Fibroblast of skin of abdomen (primary cell): Measurements from ENCODE around the gene FRMD6.
"Not testable (repeated sequence)": the region's sequence is repeated elsewhere in the genome, so short reads cannot be mapped to it uniquely, and the experiment has no call there.

Source experiments
- DNase-seq: peaks from one replicate; pipeline ENCODE4 v3.0.0-alpha.2; 2013

The FRMD6 gene

DNA sequence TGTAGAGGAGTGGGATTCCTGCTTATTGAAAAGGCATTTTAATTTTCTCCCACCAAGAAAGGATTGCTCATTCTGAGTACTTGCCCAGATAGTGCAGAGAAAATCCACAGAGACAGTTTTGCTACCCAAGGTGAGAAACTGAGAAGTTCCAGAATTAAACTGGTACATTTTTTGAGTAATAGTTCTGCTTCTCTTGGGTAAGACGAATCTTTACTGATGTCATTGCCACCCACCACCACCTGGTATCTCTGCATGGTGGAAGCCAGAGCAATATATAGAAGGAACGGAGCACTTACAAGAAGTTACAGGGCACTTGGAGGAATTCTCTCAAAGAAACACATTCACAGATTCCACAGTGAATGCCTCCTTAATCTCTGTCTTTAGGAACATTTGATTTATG, 20.7 kb upstream of the FRMD6 start:
- DNase-seq: no peak

DNA sequence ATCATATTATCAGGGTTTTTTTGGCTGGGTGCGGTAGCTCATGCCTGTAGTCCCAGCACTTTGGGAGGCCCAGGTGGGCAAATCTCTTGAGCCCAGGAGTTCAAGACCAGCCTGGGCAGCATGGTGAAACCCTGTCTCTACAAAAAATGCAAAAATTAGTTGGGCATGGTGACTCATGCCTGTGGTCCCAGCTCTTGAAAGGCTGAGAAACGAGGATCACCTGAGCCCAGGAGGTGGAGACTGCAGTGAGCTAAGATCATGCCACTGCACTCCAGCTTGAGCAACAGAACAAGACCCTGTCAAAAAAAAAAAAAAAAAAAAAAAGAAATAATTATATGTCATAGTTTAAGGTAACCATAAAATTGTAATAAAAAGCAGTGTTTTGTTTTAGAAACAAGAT, 18.4 kb upstream of the FRMD6 start:
- DNase-seq: not testable (repeated sequence)

DNA sequence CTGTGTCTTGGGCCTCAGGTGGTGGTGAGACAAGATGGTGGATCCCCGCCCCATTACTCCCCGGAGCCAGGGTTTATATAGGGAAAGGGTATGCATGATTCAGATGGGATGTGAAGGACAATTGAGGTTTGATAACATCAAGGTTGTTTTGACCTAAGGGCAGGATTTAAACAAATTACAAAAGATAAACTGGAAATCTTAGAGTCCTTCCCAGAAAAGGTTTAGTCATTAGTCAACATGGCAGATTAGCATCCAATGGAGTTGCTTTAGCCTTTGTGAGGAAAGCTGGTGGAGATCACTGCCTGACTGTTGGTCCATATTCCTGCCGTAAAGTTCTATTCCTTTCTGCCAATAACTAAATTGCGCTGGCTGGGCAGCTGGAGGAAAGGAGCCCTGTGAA, 15.6 kb upstream of the FRMD6 start:
- no peak for DNase-seq

DNA sequence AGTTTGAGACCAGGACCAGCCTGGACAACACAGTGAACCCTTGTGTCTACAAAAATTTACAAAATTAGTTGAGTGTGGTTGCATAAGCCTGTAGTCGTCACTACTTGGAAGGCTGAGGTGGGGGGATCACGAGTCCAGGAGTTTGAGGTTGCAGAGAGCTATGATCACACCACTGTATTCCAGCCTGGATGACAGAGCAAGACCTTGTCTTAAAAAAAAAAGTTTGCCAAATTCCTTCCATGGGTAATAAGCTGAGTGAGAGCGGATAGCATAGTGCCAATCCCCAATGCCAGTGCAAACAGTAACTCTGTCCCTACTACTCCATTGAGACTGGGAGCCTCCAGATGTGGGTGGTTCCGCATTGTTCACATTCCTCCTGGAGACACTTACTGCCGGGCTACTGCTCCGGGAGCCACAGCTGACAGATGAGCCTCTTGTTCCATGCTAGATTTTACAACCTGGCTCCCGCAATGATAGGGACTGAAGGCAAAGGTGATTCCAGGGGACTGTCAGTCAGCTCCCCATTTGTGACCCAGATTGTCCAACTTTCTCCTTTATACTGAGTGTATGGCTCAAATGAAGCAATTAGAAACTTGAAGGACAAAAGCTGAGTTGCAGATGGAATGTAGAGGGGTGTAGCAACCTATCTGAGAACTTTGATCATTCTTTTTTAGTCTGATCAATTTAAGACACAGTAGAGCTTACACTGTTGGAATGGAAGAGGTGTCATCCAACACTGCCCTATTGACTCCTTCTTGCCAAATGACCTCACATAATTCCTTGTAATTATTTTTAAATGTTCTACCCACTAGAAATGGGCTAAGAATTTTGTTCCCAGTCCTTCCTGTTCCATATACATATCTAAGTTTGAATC, 13.4 kb upstream of the FRMD6 start:
- peak; percentile 53 for DNase-seq

DNA sequence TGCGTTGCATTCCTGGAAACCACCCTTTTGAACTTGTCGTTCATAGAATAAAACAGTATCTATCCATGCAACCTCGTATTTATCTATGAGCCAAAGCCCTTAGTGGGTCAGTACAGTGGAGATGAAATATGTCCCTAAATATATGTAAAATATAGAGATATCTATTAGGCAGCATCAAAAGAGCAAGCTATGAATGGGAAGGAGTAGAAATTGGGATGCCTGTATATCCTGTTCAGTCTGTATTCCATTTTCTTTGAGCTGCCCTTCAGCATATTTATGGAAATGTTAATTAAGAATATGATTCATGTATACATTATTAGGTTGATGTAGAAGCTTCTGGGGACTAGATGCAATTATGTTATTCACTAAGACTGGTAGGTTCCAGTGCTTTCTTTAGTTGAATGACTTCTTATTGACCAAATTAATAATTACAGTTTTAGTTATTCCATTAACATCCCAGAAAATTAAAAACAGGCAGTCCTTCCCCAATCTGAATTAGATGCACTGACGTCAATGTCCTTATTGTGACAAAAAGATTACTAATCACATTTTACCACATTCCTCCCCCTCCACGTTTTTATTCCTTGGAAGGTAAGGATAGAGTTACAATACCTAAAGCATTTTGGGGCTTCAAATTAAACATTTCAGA, 11.9 kb upstream of the FRMD6 start:
- no peak for DNase-seq

DNA sequence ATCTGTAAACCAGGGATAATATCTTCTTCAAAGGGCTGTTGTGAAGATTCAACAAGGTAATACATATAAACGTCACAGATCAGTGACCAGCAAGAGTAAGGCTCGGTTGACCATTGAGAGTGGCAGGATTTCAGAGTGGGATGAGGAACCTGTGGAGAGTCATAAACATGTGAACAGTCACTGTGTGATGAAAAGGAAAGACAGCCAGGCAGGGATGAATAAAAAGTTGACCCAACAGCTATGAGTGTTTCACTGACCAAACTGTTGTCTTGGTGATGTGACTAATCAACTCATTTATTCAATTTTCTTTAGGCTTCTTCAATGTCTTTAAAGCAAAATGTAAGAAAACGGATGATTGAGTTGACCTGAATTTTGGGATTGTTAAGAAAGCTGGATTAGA, 8.6 kb upstream of the FRMD6 start:
- peak; percentile 81 for DNase-seq

DNA sequence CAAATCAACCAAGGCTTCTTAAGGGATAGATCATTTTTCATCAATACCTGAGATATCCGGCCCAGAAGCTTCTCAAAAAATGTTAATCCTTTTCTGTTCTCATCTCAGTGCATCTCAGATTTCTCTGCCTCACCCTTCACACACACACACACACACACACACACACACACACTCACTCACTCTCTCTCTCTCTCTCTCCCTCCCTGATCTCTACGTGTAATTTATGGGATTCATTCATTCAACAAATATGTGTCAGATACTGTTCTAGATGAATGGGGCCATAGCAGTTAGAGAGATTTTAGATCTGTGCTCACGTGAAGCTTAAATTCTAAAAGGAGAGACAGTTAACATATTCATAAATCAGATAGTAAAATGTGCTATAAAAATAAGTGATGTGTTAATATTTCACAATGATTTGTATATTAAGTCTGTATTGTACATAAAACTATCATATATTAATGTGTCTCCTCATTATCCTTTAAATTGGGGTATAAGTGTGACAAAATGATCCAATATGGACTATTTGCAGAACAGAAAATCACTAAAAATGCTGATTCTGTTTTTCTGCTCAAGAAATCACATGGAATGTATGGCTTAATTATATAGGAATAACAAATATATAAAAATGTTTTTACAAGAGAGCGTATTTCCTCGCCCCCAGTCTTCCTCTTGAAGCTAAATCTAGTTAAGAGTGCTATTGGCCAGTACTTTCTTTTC, 7.3 kb upstream of the FRMD6 start:
- peak; percentile 87 for DNase-seq

DNA sequence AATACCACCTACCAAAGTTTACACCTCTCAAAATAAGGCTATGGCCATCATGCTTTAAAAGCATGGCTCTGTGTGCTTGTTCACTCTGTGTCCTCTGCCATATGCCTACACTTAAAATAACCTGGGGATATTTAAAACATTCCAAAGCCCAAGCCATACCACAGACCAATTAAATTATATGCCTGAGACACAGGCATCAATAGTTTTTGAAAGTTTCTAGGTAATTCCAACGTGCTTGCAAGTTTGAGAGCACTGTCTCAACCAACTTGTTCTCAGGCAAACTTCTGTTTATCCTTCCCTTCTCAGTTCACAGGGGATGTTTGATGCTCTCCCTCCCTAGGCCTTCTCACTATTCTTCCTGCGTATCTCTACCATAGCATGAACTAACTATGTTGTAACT, 3.4 kb upstream of the FRMD6 start:
- no peak for DNase-seq

DNA sequence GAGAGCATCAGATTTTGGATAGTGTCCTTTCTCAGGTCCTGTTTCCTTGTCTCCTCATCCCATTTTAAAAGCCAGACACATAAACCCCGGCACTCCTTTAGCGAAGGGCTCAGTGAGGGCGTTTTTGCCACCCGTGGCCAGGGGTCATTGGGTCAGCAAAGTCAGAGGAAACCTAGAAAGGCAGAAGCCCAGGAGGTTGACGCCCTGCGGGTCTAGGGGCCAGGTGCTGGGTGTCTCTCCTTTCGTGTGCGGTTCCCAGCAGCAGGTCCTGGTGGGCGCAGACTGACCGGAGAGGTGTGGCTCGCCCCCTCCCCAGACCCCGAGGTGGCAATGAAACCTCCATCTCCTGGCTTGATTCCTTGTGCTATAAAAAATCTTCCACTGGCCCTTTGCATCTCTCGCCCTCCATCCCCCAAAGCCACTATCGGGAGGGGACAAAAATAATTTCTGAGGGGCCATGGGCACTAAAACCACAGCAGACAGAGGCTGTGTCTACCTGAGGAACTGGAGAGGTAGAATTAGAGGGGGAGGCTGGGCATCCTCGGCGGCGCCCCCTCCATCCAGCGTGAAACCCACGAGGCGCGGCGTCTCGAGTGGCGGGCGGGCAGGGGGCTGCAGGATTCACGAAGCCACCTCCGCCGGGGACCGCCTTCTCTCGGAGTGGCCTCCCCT, 858 bp upstream of the FRMD6 start:
- DNase-seq: no peak

DNA sequence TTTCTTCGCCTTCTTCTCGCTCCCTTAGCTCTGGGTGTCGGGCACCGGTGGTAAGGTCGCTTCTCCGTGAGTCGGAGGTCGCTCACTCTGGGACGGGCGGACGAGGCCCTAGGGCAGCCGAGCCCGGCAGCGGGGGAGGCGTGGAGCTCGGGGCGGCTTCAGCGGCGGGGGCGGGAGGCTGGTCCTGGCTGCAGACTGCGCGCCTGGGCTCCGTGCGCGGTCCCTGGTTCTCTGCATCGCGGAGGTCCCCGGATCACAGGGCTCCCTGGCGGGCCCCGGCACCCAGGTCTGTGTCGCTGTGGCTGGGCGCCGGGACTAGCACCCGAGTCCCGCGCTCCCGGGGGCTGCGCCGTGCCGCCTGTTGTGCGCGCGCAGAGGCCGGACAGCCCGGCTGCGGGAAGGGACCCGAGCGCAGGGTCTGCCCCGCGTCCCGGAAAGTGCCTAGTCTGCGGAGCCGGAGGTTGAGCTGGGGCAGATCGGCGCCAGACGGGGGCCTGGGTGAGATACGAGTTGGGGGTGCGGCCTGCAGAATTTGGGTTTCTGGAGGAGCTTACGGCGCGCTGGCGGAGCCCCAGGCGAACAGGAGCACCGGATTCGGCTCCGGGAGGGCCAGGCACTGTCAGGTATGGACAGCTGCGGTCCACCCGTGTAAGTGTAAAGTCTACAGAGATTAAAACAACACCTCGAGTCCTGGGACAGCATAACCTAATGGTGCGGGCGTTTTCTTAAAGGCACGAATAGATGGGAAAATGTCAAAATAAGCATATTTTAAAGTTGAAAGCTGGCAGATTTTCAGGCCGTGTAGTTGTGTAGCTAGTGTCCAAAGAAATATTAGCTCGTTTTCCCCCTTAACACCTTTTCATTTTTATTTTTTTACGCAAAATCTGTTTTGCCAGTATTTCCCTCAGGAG, 713 bp downstream of the FRMD6 start:
- DNase-seq: no peak

DNA sequence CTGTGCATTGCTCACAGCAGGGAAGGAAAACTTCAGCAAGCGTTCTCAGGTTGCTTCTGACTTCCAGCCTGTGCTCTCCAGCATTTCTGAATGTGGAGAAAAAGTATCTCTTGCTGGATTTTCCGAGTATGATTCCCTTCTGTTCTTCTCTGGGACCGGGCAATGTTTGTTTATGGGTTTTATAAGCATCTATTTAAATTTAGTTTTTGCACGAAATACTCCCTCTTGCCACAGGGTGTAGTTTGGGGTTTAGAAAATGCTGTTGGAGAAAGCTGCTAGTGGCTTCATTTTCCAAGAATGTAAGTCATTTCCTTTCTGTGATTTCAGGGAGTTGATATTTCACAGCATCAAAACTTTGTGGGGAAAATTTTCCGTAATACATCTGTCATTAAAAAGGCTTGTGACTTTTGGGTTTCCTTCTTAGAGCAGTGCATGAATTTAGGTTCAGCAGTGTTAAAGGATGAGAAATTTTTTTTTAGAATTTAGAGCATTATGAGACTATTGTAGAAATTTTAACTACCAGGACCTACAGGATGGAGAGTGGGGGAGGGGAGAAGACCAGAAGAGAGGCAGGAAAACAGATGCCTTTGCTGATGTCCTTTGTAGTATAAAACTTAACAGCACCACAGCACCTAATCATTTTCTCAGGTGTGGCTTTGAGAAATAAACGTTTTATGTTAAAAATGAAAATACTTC, 1.5 kb downstream of the FRMD6 start:
- peak; percentile 86 for DNase-seq

DNA sequence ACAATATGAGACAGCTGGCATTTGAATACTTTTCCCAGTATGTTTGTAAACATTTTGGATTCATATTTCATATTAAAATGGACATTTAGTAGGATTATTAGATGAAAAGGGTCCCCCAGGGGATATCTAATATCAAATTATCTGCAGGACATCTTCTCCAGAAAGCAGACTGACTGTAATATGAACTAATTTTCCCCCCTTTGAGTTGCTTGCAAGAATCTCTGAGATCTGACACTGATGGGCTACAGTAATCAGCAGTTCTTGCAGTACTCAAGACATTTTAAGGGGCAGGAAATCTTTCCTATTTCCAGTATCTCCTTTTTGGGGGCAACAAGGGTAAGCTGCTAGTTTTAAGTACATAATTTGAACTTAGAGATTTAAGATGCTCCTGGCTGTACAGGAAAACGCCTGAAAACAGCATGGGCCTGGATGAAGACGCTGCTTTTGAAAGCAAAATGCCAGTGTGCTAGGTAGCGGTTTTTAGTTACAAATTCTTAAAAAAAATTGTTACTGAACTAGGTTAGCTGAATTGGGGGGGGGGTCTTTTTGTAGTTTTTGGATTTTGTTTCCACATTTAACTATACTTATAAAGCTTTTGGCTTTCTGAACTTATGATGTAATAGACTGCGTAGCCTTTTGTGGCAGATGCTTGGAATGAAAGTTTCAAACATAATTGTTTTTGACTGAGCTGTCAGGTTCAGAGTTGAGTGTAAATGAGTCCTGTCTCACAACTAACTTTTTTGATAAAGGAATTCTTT, 2.2 kb downstream of the FRMD6 start:
- no peak for DNase-seq

DNA sequence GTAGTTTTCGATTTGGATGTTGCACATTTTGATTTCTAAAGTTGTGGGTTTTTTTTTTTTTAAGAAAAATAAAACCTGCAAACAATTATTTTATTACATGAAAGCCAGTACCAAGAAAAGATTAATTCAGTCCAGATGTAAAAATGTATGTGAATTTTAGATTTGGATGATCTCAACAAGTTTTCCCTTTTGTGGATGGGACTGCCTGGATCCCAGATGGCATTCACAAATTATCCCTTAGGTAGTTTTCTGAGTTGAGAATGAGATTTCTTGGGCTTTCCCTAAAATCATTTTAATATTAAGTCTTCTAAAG, 2.8 kb downstream of the FRMD6 start:
- DNase-seq: no peak

DNA sequence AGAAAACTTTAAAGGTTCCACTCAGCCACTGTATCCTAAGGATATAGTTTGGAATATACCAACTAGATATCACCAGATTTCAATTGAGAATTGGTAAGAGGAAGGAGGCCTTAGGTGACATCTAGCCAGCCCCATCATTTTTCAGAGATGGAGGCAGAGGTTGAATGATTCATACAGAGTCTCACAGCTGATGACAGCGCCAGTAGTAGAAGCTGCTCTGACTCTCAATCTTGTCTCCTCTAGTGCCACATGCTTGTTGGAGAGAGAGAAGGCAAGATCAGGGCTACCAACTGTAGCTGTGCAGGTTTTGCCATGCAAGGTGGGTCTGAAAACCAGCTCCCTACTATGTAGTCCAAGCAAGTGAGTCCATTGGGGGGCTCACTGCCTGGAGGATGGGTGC, 6.1 kb downstream of the FRMD6 start:
- peak; percentile 51 for DNase-seq

DNA sequence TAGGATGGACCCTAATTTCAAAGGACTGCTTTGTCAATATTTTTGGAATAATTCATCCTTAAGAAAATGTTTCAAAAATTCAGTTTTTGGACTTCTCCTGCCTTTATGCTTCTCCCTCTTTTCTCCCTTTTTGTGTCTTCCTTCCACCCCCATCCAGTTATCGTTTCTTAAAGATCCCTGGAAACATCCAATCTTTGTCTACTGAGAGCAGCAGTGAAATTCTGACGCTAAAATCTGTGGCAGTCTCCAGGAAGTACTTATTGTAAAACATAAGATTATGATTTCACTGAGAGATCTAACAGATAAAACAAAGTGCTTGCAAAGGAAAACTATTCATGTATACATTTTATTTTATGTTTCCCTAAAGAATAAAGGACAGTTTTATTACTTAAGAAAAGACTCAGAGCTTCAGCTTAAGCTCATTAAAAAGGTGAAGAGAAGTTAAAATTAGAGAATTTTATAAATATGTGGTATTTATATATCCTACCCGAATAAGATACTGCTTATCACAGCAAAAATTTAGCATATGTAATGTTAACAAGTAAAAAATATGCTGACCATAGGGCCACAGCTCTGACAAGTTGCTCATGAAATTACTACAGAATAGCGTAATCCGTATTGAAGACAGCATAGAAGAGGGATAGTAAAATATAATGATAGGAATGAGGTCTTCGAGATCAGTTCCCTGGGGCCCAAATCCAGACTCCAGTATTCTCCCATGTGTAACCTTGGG, 6.9 kb downstream of the FRMD6 start:
- DNase-seq: no peak

DNA sequence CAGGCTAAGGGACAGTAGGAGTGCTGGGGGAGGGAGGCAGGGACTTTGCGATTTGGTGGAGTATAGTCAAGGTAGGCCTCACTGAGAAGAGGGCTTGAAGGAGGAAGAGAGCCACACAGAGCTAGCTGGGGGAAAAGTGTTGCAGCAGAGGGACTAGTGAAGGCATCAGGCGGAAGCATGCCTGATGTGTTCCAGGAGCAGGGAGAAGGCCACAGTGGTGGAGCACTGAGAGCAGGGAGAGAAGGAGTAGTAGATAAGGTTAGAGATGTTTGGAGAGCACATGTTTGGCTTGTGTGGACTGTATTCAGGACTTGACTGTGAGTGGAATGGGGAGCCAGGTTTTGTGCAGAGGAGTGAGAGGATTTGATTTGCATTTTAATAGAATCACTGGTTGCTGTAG, 9.0 kb downstream of the FRMD6 start:
- DNase-seq: no peak

DNA sequence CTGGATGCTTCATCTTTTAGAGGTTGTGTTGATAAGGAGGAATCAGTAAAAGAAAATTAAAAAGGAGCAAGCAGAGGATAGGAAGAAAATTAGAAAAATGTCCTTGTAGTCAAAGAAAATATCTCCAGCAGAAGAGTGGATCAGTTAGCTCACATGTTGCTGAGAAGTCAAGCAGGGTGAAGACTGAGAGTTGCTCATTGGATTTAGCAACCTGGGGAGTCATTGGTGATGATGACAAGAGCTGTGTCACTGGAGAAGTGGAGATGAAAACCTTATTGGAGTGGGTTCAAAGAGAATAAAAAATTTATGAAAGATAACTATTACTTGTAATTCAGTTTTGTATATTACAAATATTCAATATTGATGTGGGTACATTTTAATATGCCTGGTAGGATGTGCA, 9.8 kb downstream of the FRMD6 start:
- no peak for DNase-seq

DNA sequence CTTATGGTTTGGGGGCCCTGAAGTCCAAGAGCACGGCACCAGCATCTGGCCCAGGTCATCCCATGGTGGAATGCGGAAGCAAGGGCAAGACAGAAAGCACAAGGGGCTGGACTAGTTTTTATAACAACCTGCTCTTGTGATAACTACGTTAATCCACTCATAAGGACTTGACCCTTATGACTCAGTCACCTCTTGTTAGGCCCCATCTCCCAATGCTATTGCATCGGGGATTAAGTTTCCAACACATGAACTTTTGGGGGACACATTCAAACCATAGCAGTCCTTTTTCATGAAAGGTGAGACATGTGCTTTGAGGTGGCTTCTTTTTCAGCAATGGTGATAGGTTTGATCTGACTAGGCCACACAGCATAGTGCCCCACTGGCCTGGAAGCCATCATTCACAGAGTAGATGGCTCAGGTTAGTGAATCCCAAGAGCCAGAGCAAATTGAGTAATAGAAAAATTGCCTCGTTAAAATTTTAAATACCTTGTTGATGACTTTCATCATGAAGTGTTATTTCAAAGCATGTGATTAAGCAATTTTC, 12.1 kb downstream of the FRMD6 start:
- no peak for DNase-seq

DNA sequence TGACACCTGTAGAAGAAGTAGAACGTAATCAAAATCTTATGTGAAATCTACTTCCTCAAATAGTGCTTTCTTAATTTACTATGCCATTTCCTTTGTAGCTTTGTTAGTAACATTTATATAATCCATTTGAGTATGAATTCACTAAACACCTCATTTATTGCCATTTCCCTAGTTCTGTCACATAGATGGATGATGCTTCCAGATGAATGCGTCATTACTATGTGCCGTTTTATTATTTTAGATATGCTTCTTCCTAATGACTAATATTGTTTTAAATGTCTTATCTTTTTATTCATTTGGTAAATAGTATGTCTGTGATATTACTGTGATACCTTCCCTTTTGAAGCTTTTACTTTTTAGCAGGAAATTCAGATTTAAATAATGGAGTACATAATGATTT, 14.4 kb downstream of the FRMD6 start:
- no peak for DNase-seq

DNA sequence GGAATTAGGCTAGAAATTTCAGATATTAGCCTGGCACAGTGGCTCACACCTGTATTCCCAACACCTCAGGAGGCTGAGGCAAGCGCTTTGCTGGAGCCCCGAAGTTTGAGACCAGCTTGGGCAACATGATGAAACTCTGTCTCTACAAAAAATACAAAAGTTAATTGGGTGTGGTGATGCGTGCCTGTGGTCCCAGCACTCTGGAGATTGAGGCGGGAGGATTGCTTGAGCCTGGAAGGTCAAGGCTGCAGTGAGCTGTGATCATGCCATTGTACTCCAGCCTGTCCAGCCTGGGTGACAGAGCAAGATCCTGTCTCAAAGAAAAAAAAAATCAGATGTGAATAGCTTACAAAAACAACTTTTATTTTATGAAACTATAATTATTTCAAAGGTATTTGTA, 15.1 kb downstream of the FRMD6 start:
- no peak for DNase-seq
